ENCODE results near the gene RFWD3.
"Not testable (repeated sequence)": the region's sequence is repeated elsewhere in the genome, so short reads cannot be mapped to it uniquely, and the experiment has no call there.

Gene RFWD3, protein sequence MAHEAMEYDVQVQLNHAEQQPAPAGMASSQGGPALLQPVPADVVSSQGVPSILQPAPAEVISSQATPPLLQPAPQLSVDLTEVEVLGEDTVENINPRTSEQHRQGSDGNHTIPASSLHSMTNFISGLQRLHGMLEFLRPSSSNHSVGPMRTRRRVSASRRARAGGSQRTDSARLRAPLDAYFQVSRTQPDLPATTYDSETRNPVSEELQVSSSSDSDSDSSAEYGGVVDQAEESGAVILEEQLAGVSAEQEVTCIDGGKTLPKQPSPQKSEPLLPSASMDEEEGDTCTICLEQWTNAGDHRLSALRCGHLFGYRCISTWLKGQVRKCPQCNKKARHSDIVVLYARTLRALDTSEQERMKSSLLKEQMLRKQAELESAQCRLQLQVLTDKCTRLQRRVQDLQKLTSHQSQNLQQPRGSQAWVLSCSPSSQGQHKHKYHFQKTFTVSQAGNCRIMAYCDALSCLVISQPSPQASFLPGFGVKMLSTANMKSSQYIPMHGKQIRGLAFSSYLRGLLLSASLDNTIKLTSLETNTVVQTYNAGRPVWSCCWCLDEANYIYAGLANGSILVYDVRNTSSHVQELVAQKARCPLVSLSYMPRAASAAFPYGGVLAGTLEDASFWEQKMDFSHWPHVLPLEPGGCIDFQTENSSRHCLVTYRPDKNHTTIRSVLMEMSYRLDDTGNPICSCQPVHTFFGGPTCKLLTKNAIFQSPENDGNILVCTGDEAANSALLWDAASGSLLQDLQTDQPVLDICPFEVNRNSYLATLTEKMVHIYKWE

DNA sequence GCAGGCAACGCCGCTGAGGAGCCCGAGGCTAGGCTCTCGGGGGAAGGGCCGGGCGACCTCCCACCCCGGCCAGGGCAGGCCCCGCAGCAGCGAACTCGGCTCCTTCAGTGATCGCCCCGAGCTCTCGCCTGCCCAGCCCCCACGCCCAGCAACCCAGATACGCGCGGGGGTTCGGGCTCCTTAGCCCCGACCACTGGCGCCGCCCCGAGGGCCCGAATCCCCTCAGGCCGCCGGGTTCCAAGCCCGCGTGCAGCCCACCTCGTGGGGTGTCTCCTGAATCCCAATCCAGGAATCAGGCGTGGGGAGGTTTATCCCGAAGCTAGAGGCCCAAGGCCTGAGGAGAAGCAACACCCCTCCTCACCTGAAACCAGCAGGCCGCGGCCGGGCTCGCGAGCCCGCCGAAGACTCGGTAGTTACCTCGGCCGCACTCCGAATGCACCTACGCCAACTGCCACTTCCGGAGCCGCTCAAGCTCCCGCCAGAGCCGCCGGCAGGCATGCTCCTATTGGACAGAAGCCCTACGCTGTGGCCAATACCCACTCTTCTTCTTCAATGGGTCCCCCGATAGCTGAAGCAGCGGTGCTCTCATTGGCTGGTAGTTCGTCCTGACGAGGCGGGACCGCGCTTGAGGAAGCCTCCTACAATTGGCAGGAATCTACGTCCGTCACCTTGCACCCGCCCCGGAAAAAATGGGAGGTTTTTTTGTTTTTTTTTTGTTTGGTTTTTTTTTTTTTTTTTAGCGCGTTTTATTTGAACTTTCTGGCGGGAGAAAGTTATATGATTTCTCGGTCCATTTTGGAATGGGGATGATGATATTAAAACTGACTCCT lies at the start of gene RFWD3:
RFWD3 (minus strand) TSS at position 453 of the 830 bp plus-strand sequence. CDS start 5,428 bp downstream, outside the sequence.
- peak; percentile 98 for DNase-seq

DNA sequence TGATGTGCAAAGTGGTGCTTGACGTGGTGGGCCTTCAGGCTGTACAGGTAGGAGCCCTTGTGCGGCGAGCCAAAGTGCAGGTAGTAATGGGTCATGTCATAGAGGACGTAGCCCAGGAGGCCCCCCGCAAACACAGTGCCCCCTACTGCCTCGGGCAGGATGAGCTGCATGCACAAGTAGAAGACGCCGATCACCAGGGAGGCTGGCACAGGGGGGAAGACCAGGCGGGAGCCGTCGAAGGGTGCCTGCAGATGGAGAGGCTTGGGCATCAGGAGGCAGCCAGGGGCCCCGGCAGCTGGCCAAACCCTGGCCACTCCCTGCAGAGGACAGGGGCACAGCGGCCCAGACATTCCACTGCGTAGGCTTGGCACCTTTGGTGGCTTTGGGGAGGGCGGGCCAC lies 49.7 kb upstream of the RFWD3 start:
- DNase-seq, result no peak

DNA sequence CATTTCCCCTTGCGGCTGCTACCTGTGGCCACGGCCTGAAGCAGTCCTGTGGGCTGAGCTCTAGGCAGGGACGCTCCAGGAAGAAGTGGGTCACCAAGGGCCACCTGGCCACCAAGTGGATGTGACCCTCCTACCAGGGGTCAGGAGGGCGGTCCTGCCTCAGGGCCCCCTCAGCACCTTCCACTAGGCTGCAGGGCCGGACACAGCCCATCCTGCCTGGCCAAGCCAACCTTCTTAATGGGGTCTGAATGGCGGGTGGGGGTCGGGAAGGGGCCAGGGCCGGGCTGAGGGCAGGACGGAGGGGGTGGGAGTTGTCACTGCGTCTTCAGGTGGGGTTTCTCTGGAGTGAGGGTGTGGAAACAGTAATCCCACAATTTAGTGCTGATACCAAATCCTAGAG lies 47.2 kb upstream of the RFWD3 start:
- DNase-seq, result no peak

DNA sequence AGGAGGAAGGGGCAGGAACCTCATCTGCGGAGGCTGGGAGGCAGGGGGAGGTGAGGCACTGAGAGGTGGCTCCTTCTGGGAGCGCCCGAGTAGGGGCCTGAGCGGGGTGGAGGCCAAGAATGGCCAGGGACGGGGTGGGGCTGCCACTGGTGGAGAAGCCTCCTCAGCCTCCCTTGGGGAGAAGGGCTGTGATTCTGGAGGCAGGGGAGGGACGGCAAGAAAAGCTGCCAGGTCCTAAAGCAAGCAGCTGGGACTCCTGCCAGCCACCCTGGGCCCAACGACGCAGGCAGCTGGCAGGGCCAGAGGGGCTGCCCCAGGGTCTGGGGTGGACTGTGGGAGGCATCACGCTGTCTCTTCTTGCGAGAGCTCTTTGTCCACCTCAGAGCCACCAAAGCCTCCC lies 46.6 kb upstream of the RFWD3 start:
- DNase-seq, result no peak

DNA sequence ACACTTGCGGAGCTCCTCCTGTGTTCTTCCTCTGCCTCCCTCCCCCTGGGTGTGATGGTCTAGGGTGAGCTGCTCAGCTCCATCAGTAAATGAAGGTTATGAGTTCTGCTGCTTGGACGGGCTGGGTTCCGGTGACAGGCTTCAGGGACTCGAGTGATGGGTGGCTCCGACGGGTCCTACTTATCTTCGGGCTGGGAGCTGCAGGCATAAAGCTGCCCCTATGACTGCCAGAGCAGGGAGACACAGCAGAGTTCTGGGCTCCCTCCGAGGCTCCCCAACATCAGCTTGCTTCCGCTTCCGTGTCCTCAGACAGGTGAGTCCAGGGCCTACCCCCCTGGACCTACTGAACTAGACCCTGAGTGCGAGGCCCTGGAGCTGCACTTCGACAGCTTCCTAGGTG lies 45.3 kb upstream of the RFWD3 start:
- no peak for DNase-seq

DNA sequence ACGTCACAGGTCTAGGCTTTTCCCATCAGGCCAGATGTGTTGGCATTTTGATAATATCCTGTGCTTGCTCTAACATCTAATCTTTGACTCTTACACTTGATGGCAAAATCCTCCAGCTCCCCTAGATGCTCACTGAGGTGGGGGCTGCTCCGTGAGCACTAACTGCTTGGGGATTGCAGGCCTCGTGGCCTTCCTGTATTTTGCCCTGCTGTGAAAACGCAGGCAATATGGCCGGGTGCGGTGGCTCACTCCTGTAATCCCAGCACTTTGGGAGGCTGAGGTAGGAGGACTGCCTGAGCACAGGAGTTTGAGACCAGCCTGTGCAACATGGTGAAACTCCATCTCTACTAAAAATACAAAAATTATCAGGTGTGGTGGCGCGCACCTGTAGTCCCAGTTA lies 43.7 kb upstream of the RFWD3 start:
- no peak for DNase-seq

DNA sequence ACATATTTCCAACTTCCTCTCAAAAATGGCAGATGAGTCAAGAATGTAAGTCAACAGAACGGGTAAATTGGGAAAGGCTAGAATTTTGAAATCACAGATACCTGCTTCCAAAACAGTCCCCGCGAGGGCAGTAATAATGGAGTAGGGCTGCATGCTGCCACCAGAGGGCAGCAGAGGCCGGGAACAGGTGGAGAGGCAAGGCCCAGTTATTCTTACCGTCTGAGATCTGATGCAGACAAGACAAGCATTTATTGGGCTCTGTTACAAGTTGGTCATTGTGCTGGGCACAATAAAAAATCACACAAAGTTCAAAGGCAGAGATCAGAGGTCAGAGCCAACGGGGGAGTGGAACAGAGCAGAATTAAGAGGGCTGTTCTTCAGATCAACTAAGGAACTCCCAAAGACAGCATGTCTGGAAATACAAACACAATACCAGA lies 42.8 kb upstream of the RFWD3 start:
- peak; percentile 87 for DNase-seq

DNA sequence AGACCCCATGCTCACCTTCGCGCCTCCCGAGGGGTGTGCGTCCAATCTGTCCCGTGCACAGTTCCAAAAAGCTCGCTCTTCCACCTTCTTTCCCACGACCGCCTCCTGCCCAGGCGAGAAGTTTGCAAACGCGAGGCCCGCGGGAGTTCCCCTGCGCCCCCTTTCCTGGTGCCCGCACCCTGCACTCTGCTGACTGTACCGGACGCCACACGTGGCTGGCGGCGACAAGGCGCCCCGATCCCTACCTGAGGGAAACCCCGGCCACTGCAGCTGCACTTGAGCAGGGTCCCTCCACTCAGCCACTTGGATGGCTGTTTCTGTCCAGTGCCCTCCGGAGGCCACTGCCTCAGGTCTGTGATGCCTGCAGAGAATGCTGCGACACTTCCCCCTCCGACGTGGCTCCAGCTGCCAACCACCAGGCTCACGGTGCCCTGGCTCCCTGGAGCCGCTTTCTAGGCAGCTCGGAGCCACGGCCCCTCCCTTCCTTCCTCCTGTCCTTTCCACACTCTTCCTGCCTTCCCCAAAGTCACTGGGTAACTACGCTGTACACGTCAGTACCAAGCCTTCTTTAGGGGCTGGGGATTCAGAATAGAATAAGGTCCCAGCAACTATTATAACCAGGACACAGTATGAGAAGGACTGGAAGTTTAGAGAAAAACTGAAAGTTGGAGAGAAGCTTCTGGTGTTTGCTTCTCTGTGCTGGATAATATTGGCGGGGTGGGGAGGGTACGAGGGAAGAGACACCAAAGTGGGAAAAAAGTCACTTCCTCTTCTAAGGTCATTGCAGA lies 34.0 kb upstream of the RFWD3 start, which contains the start of gene MLKL:
MLKL (minus strand) TSS at position 425 of the 788 bp plus-strand sequence. CDS start 5,105 bp downstream, outside the sequence.
- DNase-seq, result peak; percentile 59

DNA sequence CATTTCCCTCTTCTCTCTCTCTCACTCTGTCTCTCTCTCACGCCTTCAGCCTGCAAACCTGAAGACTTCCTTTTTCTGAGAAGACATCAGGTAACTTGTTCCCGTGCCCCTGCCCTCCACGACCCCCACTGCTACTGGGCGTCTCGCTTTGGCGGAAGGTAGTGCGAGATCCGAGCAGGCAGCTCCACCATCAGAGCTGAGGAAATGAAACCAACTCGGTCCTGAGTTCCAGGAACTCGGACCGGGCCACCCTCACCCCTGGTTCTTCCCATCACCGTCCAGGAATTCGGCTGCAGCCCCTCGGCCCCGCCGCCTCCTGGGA lies 33.4 kb upstream of the RFWD3 start:
- no peak for DNase-seq

DNA sequence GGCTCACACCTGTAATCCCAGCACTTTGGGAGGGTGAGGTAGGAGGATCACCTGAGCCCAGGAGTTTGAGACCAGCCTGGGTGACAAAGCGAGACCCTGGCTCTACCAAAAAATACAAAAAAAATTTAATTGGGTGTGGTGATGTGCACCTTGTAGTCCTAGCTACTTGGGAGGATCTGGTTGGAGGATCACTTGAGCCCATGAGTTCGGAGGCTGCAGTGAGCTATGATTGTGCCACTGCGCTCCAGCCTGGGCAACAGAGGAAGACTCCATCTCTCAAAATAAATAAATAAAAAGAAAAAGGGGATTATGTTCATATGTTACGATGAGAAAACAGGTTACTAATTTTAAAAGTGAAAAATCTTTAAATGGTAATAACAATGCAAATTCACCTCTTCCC lies 33.0 kb upstream of the RFWD3 start:
- no peak for DNase-seq

DNA sequence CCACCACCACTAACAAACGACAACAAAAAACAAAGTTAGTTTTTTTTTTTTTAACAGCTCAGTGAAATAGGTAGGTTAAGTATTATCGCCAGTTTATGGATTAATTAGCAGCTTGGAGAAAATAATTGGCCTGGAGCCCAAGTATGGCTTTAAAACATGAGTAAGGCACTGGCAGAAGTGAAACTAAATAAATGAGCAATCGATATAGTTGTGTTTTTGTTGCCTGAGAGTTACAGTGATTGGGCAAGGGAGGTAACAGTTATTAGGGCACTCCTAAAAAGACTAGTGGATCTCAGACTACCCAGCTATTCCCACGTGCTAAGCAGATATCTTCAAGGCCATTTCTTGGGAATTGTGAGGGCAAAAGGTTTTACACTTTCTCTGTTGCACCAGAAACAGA lies 31.5 kb upstream of the RFWD3 start:
- DNase-seq, result no peak

DNA sequence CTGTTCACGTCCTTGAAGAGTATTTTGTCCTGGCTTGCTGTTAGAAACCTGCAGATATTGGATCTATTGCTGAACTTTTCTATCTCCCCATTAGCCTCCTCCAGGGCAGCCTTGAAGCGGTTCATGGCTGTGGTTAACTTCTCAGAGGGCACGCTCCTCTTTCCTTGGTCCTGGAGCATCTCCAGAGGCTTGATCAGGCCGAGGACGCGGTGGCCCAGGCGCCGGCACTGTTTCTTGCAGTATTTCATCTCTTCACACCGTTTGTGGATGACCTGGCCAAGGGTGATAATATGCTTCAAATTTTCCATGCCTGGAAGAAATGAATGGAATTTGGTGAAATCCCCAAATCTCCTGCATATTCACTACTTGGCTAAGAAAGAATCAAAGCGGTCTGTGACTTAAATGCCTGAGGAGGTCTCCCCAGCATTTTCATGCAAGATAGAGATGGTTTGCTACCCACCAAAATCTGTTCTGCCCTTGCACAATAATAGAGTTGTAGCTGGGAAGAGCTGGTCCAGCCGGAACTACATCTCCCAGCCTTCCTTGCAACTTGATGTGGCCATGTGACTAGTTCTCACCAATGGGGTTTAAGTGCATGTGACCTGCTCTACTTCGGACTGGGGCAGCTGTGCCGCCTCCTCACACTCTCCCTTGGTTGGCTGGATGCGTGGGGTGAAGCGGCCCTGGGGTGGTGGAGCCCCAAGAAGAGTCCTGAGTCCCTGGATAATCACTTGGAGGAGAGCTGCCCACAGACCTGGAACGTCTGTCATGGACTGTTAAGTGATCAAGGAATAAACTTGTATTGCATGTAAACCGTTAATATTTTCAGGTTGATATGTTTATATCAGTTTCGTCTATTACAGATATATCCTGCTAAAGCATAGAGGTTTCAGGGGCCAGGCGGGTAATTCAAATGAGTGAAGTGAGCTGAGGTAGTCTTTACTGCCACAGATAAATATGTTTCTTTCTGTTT lies 29.1 kb upstream of the RFWD3 start:
- peak; percentile 81 for DNase-seq

DNA sequence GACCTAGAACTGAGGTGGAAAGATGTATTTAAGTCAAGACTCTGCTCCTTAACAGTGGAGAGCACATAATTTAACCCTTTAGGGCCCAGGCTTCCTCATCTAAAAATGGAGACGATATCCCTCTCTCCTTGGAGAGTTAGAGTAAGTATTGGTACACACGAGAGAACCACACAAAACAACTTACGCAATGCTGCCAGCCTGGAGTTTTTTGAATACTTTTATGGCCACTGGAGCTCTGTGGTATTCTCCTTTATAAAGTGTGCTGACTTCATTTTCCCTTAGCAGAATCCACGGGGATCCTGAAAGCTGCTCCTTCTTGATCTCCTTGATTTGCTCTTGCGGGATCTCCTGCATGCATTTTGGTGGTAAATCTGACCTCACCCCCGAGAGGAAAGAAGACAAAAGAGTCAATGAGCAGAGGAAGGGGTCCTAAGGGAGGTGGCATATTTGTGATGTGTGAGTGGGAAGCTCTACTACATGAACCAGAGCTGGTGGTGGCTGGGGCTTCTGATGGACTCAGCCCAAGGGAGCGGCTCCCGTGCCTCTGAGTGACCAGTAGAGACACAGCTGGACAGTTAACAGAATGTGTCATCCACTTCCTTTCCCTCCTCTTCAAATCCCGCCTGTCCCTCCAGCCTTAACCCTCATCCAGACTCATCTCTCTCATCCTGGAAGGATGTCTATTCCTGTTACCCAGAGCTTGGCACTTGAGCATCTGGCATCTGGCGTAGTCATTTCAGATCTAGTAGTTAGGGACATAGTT lies 24.6 kb upstream of the RFWD3 start:
- no peak for DNase-seq

DNA sequence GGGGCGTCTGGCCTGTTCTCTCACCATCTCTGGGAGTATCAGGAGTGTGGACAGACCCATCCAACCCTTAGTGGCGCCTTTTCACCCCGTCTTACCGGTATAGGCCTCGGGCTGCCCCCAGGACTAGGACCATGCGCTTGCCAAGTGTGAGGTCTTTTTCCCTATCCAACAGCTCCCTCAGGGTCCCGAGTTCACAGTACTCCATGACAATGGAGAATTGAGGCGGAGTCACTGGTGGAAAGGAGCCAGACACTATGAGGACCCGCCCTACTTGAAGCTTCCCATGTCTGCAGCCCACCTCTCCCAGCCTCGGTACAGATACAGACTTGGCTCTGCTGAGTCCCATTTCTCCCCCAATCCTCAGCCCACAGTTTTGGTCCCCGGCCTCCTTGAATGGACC lies 15.9 kb upstream of the RFWD3 start:
- DNase-seq, result no peak

DNA sequence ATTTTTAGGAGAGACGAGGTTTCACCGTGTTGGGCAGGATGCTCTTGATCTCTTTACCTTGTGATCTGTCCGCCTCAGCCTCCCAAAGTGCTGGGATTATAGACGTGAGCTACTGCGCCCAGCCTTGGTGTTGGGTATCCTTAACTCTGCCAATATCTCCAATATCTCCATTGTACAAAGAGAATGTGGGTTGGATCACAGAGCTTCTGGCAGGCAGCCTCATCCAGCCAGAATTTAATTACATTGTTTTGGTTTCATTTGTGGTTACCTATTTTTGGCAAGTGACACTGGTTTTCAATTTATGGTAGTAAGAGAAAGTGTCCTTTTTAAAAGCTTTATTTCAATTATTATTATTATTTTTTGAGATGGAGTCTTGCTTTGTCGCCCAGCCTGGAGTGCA lies 14.0 kb upstream of the RFWD3 start:
- no peak for DNase-seq

DNA sequence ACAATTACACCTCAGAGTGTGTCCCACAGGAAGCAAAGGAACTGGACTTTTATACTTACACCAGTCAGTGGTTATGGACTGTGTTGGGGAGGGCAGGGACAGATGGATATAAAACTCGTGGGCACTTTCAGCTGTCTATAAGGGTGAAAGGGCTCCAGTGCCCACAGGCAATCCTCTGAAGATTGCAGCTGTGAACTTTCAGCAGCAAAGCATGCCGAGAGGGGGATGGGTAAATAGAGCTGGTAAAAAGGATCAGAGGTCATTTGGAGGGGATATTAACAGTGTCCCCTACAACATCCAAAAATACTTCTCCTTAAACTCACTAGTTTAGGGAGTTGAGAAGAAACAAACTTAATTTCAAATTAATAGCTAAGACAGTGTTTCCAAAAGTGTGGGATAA lies 13.3 kb upstream of the RFWD3 start:
- DNase-seq, result no peak

DNA sequence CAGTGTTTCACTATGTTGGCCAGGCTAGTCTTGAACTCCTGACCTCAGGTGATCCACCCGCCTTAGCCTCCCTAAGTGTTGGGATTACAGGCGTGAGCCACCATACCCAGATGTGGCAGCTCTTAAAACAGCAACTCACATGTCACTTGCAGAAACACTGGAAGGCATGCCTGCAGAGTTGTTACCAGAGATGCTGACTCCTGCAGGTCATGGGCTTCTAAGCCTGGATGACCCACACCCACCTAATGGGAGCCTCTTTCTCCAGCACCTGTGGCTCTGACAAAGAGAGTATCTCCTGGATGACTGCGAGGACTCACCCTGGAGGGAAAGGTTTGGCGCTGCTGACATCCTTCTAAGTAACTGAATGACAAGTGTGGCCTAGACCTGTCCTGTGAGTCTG lies 11.2 kb upstream of the RFWD3 start:
- DNase-seq, result no peak

DNA sequence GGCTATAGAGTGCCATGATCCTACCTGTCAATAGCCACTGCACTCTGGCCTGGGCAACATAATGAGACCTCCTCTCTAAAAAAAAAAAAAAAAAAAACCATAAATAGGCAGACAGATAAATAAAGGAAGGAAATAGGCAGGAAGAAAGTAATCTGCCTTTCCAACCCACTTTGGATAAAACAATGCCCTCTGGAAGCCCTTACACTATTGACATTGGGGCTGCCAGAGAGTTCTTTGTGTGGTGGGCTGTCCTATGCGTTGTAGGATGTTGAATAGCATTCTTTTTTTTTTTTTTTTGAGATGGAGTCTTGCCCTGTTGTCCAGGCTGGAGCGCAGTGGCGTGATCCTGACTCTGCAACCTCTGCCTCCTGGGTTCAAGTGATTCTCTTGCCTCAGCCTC lies 7.2 kb upstream of the RFWD3 start:
- DNase-seq, result no peak

DNA sequence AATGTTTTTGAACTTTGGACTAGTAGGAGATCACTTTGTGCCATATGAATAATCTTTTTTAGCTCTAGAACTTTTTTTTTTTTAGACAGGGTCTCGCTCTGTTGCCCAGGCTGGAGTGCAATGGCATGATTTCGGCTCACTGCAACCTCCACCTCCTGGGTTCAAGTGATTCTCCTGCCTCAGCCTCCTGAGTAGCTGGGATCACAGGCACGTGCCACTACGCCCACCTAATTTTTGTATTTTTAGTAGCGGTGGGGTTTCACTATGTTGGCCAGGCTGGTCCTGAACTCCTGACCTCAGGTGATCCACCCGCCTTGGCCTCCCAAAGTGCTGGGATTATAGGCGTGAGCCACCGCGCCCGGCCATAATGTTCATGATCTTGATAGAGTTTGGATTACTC lies 2.2 kb upstream of the RFWD3 start:
- DNase-seq, result not testable (repeated sequence)

DNA sequence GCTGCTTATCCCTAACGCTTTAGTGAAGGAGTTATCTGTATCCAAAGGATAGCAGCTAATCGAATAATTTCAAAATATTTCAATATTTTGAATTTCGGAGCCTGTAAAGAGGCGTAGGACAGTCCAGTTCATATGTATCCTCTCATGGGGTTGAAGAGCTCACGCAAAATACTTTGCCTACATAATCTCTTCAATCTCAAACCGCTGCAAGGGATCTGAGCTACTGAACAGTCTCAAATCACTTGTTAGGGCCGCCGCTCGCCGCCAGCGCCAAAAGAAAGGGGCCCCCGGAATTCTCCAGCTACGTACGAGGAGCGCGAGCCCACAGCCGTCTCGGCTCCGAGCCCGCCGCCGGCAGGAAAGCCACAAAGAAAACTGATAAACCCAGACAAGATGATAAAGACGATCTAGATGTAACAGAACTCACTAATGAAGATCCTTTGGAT lies 601 bp upstream of the RFWD3 start:
- peak; percentile 54 for DNase-seq
